ENCODE data around the gene DYNLT4.
"Not testable (repeated sequence)": the region's sequence is repeated elsewhere in the genome, so short reads cannot be mapped to it uniquely, and the experiment has no call there.

The DYNLT4 gene

DNA sequence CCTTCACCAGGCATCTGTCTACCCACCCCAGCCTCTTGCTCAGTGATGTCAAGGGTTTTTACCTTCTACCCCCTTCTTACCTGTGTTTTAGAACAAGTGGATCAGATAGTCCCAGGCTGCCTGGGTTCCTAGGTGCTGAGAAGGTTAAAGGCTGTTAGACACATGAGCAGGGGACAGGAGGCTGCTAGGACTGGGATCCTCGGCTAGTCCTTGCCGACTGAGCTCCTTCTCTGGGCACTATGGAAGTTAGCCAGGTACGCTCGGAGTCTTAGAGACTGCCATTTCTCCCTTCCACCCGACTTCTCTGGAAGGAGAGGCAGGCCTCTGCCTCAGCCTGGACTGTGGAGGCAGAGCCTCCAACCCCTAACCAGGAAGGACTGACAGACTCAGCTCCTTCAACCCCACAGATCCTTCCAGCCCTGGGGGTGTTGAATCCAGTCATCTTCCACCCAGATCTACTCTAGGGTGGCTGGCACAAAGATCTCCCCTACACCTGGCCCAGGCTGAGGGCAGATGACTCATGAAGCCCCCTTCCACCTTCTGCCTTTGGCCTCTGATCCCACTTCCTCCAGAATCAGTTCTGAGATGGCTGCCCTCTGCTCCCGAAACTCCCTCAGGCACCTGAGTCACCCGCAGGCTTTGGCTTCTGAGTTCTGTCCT lies at the start of gene DYNLT4:
Gene DYNLT4, minus strand, starts transcription at position 648 of the 660 bp plus-strand sequence. CDS start 683 bp downstream, outside the sequence.
- no peak for DNase-seq (ENCODE audit: low spot score)

DNA sequence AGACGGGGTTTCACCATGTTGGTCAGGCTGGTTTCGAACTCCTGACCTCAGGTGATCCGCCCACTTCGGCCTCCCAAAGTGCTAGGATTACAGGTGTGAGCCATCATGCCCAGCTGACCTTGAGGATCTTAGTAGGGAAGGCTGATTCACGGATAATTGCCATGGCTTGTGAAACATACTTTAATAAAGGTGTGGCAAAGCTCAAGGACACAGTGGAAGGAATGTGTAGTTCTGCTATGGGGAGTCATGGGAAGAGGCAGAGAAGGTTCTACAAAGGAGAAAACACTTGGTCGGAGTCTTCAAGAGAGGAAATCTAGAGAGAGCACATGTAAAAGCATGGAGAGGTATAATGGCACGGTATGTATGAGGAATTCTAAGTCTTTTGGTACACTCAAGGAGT lies 48.6 kb upstream of the DYNLT4 start:
- no peak for DNase-seq (ENCODE audit: low spot score)

- no peak for DNase-seq (ENCODE audit: low spot score)
Observed at GRCh38 chr1:44854970-44855369, 47.8 kb upstream of the DYNLT4 start.

DNA sequence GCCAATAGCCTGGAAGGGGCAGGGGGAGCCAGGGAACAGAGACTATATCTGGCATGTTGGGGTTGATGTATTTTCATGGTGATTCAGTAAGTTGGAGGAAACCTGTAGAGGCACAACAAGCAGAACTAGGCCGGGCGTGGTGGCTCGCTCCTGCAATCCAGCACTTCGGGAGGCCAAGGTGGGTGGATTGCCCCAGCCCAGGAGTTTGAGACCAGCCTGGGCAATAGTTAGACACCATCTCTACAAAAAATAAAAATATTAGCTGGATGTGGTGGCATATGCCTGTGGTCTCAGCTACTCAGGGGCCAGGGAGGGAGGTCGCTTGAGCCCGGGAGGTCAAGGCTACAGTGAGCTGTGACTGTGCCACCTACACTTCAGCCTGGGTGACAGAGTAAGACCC lies 46.0 kb upstream of the DYNLT4 start:
- no peak for DNase-seq (ENCODE audit: low spot score)

GRCh38 chr1:44851308-44851707 lies 44.2 kb upstream of the DYNLT4 start:
- DNase-seq (ENCODE audit: low spot score) = no peak

DNA sequence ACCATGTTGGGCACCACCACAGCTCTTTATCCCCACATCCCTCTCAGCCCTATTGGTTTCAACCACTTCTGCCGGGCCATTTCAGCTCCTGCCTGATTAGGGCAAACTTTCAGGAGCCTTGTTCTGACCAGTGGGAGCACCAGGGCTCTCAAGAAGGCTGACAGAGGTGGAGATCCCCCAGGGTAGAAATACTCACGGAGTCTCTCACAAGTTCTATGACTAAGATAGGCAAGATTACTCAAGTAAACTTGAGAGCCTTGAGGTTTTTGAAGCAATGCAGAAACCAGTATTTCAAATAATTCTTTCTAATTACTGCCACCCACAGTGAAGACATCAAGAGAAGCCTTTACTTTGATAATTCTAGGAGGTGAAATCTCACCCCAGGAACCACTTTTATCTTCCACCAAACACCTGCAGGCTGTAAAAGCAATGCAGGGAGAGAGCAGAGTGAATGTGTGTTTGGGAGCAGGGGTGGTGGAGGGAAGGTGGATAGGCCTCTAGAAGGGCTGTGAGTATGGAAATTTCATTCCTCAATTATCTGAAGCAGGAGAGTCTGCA lies 42.5 kb upstream of the DYNLT4 start:
- DNase-seq (ENCODE audit: low spot score) = no peak

DNA sequence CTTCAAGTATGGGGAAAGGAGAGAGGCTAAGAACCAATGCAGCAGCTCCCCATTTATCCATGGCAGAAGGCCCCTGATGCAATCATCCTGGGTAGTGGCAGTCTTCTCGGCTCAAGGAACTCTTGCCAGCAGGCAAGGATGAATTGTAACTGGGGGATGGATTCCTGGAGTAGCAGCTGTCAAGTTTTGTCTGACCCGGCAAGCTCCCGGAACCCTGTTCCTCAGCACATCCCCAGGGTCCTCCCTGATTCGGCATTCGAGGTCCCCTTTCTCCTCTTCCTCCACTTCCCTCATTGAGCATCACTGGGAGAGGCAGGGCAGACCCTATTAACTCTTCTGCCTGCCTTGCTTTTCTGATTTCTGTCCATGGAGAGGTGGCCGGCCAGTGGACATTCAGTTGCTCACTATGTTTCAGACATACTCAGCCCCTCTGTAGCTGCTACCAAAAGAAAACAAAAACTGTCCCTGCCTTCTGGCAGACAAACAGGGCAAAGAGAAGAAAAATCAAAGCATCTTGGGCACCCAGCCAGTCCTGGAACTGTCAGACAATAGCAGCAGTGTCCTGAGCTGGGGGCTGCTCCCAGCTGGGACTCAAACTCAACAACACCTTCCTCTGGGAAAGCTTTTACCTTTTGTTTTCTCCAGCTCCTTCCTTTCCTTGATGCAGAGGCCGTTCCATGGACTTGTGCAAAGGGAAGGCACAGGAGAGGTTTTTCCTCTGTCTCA lies 41.5 kb upstream of the DYNLT4 start:
- no peak for DNase-seq (ENCODE audit: low spot score)

DNA sequence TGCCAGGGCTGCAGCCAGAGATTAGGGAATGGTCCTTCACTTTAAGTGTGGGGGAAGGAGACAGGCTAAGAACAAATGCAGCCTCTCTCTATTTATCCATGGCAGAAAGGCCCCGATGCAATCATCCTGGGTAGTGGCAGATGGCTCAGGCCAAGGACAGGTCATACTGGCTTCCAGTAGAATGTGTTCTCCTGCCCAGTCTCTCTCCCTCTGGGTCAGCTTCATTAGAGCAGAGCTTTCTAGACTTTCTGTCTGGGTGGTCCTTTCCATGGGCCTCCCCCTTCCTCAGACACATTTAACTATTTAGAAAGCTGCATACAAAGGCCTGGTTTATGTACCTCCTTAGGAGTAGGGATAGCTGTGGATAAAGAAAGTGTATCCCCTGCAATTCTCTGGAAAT lies 40.7 kb upstream of the DYNLT4 start:
- no peak for DNase-seq (ENCODE audit: low spot score)

DNA sequence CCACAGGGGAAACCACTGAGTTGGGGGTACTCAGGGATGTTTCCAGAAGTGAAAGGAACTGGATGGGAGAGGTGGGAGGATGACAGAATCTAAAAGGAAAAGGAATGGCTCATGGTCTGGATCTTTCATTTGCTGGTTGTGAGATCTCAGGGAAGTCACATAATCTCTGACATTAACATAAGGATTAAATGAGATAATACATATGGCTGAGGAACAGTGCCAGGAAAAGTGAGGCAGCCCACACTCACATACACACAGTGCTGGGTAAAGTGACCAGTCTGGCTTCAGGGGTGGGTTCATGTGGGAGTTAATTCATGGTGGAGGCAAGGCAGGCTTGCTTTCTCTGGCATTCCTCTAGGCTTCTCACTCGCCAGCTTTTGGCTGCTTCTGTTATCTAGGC lies 39.8 kb upstream of the DYNLT4 start:
- DNase-seq (ENCODE audit: low spot score) = no peak

GRCh38 chr1:44842862-44843655 lies 35.9 kb upstream of the DYNLT4 start, which contains the start of gene PTCH2:
Gene PTCH2 (minus strand): TSS chr1:44843253. CDS start chr1:44842932, 321 bp downstream.
- peak; percentile 25 for DNase-seq (ENCODE audit: low spot score)

DNA sequence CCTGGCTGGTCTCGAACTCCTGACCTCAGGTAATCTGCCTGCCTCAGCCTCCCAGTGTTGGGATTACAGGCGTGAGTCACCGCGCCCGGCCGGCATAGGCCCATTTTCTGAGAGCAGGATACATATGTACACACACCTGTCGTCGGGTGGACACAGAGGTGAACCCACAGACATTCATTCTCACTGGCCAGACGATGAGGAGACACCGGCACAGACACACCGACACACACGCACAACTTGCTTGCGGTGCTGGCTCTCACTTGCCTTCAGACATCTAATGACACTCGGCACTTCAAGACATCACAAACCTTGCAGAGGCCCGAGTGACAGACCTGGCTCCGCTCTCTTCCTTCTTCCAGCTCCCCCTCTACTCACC lies 35.3 kb upstream of the DYNLT4 start:
- DNase-seq (ENCODE audit: low spot score) = no peak

GRCh38 chr1:44839576-44839975 lies 32.4 kb upstream of the DYNLT4 start:
- no peak for DNase-seq (ENCODE audit: low spot score)

DNA sequence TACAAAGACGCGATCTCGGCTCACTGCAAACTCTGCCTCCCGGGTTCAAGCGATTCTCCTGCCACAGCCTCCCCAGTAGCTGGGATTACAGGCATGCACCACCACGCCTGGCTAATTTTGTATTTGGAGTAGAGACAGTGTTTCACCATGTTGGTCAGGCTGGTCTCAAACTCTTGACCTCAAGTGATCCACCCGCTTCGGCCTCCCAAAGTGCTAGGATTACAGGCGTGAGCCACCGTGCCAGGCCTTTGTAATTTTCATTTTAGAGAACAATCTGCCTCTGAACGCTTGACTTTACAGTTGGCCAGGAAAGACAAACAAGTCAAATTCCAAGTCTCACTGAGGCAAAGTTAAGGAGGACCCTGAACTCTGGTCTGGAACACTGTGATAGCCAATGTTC lies 31.1 kb upstream of the DYNLT4 start:
- DNase-seq (ENCODE audit: low spot score) = not testable (repeated sequence)

GRCh38 chr1:44835738-44836675 lies 28.9 kb upstream of the DYNLT4 start:
- peak; percentile 71 for DNase-seq (ENCODE audit: low spot score)

DNA sequence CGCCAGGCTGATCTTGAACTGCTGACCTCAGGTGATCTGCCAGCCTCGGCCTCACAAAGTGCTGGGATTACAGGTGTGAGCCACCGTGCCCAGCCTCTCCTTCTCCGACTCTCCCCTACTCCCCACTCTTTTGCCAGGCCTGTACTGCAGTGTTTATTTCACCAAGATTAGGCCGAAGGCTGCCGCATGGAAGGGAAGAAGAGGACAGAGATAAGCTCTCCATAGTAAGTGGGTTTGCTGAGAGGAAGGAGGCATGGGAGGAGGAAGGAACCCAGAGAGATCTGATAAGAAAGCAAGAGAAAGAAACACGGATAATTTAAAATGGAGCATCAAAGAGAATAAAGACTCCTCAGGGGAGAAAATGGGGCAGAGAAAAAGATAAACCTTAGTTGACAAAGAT lies 27.2 kb upstream of the DYNLT4 start:
- DNase-seq (ENCODE audit: low spot score) = no peak

DNA sequence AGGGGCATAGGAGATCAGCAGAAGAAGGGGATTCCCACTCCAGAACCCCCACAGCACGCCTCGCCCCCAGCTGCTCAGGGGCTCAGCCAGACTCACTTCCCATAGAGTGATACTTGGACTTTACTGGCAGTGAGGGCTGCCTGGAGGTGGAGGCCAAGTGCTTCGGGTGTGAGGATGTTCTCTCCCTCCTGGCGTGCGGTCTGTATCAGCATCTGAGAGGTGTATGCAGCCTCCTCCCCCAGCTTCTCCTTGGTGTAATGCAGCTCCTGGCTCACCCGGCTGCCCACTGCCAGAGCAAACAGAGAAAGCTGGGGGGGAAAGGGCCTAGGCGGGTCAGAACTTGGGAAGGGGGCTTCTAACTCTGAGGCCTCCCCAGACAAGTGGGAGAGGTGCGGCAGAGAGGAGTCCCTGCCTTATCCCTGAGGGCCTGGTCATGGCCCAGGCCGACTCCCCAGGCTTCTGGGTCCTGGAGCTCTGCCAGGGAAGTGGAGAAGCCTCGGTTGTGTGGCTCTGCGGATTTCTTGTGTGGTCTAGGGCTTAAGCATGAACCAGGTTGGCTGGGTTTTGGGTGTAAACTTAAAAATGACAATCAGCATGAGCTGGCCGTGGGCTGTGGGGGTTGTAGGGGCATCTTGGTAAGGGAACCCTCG lies 25.0 kb upstream of the DYNLT4 start:
- DNase-seq (ENCODE audit: low spot score) = no peak

GRCh38 chr1:44831516-44831915 lies 24.4 kb upstream of the DYNLT4 start:
- DNase-seq (ENCODE audit: low spot score) = no peak

DNA sequence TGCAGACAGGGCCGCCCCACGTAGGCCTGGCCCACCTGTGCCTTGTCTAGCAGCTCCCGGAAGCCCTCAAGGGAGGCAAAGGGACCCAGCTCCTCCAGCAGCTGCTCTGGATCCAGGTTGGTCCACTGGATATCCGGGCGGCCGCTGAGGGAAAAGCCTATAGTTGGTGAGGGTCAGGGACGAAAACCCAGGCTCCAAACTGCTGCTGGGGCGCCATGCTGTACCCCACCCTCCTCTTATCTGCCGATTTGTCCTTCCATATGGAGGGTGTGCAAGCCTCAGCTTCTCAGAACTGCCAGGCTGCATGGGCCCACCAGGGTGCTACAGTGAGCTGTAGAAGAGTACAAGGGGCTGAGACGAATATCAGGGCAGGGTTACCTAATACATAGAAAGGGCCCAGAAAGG lies 23.8 kb upstream of the DYNLT4 start:
- no peak for DNase-seq (ENCODE audit: low spot score)

DNA sequence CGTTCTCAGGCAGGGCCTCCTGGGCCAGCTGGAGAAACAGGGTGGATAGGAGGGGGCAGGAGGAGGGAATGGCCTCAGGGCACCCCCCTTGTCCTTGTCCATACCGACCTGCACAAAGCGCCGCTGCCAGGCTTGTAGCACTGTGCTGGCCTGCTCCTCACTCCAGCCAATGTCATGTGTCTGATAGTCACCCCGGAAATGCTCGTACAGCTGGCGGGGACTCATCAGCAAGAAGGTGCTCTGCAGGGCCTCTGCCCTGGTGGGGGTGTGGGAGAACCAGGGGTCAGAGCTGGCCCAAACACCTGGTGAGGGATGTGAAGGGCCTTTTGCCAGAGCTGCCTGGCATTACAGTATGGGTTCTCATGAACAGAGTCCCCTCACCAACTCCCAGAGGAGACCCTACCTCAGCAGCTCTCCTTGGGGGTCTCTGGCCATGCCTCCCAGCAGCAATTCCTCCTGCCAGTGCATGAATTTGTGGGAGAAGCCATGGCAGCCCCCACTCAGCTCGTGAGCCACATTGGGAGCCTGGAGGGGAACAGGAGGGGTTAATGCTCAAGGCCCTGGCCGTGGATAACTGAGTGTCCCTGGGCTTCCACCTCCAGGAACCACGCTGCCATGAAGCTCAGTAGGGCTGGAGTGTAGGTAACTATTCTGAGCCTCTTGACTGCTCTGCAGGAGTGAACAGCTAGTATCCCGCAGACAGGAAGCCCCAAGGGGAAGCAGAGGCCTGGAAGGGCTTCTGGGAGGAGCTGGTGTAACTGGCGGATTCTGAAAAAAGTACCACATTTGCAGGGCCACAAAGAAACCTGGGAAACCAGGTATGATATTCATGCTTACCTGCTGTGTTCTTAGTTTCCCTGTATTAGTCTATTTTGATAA lies 22.6 kb upstream of the DYNLT4 start:
- DNase-seq (ENCODE audit: low spot score) = no peak

Measured in LoVo (cell line).